IMR-90 (cell line): ENCODE results near the gene SLC50A1. TPM values are rescaled to one million over a fixed set of nuclear protein-coding genes. Genes with fewer than 3 reads are reported as not detected.

Experiments
- ATAC-seq: fragments of 200-7000 bp; cut with Tn5 transposase; 2 replicates; pipeline ENCODE4 v1.9.1; 2020; ENCODE audit warnings: low read depth, mild to moderate bottlenecking, moderate library complexity
- BruUV-seq: library from RNA; stranded (reverse); fragments of 400-500 nt; replicated peaks from 2 replicates; lab custom pipeline; 2021; lab: Mats Ljungman, UMichigan
- CTCF ChIA-PET: fragments of 300-600 bp; formaldehyde crosslinking; extraction: SDS; loops from one replicate; lab custom pipeline; 2021; ENCODE audit warnings: antibody characterized with exemption; lab: Yijun Ruan, JAX
- POLR2A ChIA-PET: fragments of 300-600 bp; sonication (Branson Sonifier 250); formaldehyde crosslinking; loops from one replicate; lab custom pipeline; 2022; ENCODE audit warnings: antibody characterized with exemption; ENCODE audit not compliant: unreplicated experiment; lab: Charles Lee
- DNase-seq: peaks from one replicate; pipeline ENCODE4 v3.0.0; 2013
- H2AFZ ChIP-seq: replicated peaks from 2 replicates; pipeline ENCODE3; 2013; ENCODE audit warnings: low read length, mild to moderate bottlenecking; ENCODE audit not compliant: poor library complexity
- H2AK5ac ChIP-seq: 2 replicates; pipeline ENCODE4 v1.6.1; 2013; ENCODE audit warnings: low read depth, low read length, inconsistent platforms
- H2AK9ac ChIP-seq: replicated peaks from 2 replicates; pipeline ENCODE3; 2013; ENCODE audit warnings: mild to moderate bottlenecking, low read depth, low read length, moderate library complexity; ENCODE audit not compliant: poor library complexity
- H2BK120ac ChIP-seq: 2 replicates; pipeline ENCODE4 v1.6.1; 2013; ENCODE audit warnings: low read depth, low read length, inconsistent platforms
- H2BK15ac ChIP-seq: 3 replicates; pipeline ENCODE4 v1.6.1; 2013; ENCODE audit warnings: low read depth, low read length, inconsistent platforms
- H2BK20ac ChIP-seq: 2 replicates; pipeline ENCODE4 v1.6.1; 2013; ENCODE audit warnings: low read depth, mild to moderate bottlenecking, inconsistent platforms, low read length, moderate library complexity
- H2BK5ac ChIP-seq: 2 replicates; pipeline ENCODE4 v1.6.1; 2013; ENCODE audit warnings: mild to moderate bottlenecking, low read depth, low read length, inconsistent platforms; ENCODE audit not compliant: poor library complexity, severe bottlenecking
- H3K14ac ChIP-seq: replicated peaks from 2 replicates; pipeline ENCODE4 v1.6.1; 2013; ENCODE audit warnings: low read depth, low read length, inconsistent platforms
- H3K18ac ChIP-seq: 2 replicates; pipeline ENCODE4 v1.6.1; 2013; ENCODE audit warnings: low read depth, low read length, control low read depth
- H3K23ac ChIP-seq: 2 replicates; pipeline ENCODE4 v1.6.1; 2013; ENCODE audit warnings: low read depth, low read length, inconsistent platforms
- H3K27ac ChIP-seq: 2 replicates; pipeline ENCODE4 v1.5.1; 2013; ENCODE audit warnings: mild to moderate bottlenecking, control low read depth, low read length; ENCODE audit not compliant: insufficient read depth
- H3K27me3 ChIP-seq: 2 replicates; pipeline ENCODE4 v1.6.1; 2013; ENCODE audit warnings: low read length; ENCODE audit not compliant: control insufficient read depth, insufficient read depth
- H3K36me3 ChIP-seq: 2 replicates; pipeline ENCODE4 v1.6.1; 2013; ENCODE audit warnings: low read length, mixed read lengths; ENCODE audit not compliant: control insufficient read depth, insufficient read depth
- H3K4ac ChIP-seq: 2 replicates; pipeline ENCODE4 v1.6.1; 2013; ENCODE audit warnings: low read depth, low read length, inconsistent platforms
- H3K4me1 ChIP-seq: 2 replicates; pipeline ENCODE4 v1.6.1; 2013; ENCODE audit warnings: low read length, mixed read lengths; ENCODE audit not compliant: control insufficient read depth, insufficient read depth
- H3K4me2 ChIP-seq: 2 replicates; pipeline ENCODE4 v1.6.1; 2013; ENCODE audit warnings: low read depth, mild to moderate bottlenecking, control low read depth, low read length, moderate library complexity
- H3K4me3 ChIP-seq: 2 replicates; pipeline ENCODE4 v1.5.1; 2013; ENCODE audit warnings: low read depth, mild to moderate bottlenecking, control low read depth, low read length, moderate library complexity; ENCODE audit not compliant: insufficient read depth
- H3K56ac ChIP-seq: 2 replicates; pipeline ENCODE4 v1.6.1; 2013; ENCODE audit warnings: low read length, inconsistent platforms; ENCODE audit not compliant: insufficient read depth; ENCODE audit errors: extremely low read depth
- H3K79me1 ChIP-seq, 2 experiments: 2 replicates each; pipeline ENCODE4 v1.6.1; 2013; ENCODE audit warnings: low read length in 2 of 2, inconsistent platforms in 1 of 2, low read depth in 1 of 2
- H3K9ac ChIP-seq: 2 replicates; pipeline ENCODE4 v1.6.1; 2013; ENCODE audit warnings: low read depth, low read length, control low read depth
- H3K9me1 ChIP-seq: 2 replicates; pipeline ENCODE4 v1.6.1; 2013; ENCODE audit warnings: low read length, inconsistent platforms; ENCODE audit not compliant: insufficient read depth
- H3K9me3 ChIP-seq: 2 replicates; pipeline ENCODE4 v1.6.1; 2013; ENCODE audit warnings: low read length; ENCODE audit not compliant: control insufficient read depth, insufficient read depth
- H4K20me1 ChIP-seq: 2 replicates; pipeline ENCODE4 v1.6.1; 2013; ENCODE audit warnings: low read length, inconsistent platforms; ENCODE audit not compliant: insufficient read depth
- H4K5ac ChIP-seq: 2 replicates; pipeline ENCODE4 v1.6.1; 2013; ENCODE audit warnings: mild to moderate bottlenecking, low read depth, low read length, control low read depth
- H4K8ac ChIP-seq, 2 experiments: 2 replicates each; pipeline ENCODE4 v1.6.1; 2013; ENCODE audit warnings: low read depth in 2 of 2, low read length in 2 of 2, control low read depth in 1 of 2, inconsistent platforms in 1 of 2
- H4K91ac ChIP-seq: 2 replicates; pipeline ENCODE4 v1.6.1; 2013; ENCODE audit warnings: low read depth, low read length, inconsistent platforms; ENCODE audit not compliant: insufficient read depth
- BHLHE40 ChIP-seq: fragments of 150-350 bp; IDR thresholded peaks from 2 replicates; pipeline ENCODE4 v1.6.1; 2016; ENCODE audit warnings: mild to moderate bottlenecking, low read depth, low read length
- CEBPB ChIP-seq: IDR thresholded peaks from 2 replicates; pipeline ENCODE4 v1.6.1; 2012; ENCODE audit warnings: low read depth, low read length, improper control_type of control experiment
- FOS ChIP-seq: fragments of 150-350 bp; IDR thresholded peaks from 2 replicates; pipeline ENCODE4 v1.6.1; 2016; ENCODE audit warnings: low read depth, low read length
- MXI1 ChIP-seq: IDR thresholded peaks from 2 replicates; pipeline ENCODE4 v1.6.1; 2012; ENCODE audit warnings: low read depth, mild to moderate bottlenecking, low read length, moderate library complexity, borderline replicate concordance
- POLR2A ChIP-seq: IDR thresholded peaks from 2 replicates; pipeline ENCODE4 v1.6.1; 2012; ENCODE audit warnings: mild to moderate bottlenecking, low read depth, low read length
- RAD21 ChIP-seq: IDR thresholded peaks from 2 replicates; pipeline ENCODE4 v1.6.1; 2012; ENCODE audit warnings: low read length, improper control_type of control experiment
- RFX5 ChIP-seq: IDR thresholded peaks from 2 replicates; pipeline ENCODE4 v1.8.0; 2012; ENCODE audit warnings: low read depth, mild to moderate bottlenecking, low read length, moderate library complexity
- SMC3 ChIP-seq: fragments of 150-350 bp; IDR thresholded peaks from 2 replicates; pipeline ENCODE4 v1.6.1; 2016; ENCODE audit warnings: low read depth, mild to moderate bottlenecking, antibody characterized with exemption, low read length, moderate library complexity
- WGBS, 2 experiments: methylation state at CpG; one replicate each; pipeline versions ENCODE4 v1.1.5 to v1.1.7; 2013; ENCODE audit warnings: missing lambda C conversion rate in 2 of 2; ENCODE audit not compliant: insufficient read length in 1 of 2; ENCODE audit errors: extremely low coverage in 2 of 2; 5-methylcytosine and 5-hydroxymethylcytosine counted together
- dilution Hi-C: fragments of 300-500 bp; cut with HindIII; formaldehyde crosslinking; loops from one replicate; pipeline ENCODE4 v1.14.3; 2018; ENCODE audit warnings: low sequenced_read_pairs; ENCODE audit not compliant: unreplicated experiment
- in situ Hi-C: fragments of 300-500 bp; cut with MboI; formaldehyde crosslinking; loops from 3 replicates; pipeline ENCODE4 v1.14.3; 2019; ENCODE audit warnings: low sequenced_read_pairs, inconsistent platforms, mixed read lengths
- intact Hi-C: fragments of 100-400 bp; cut with micrococcal nuclease; formaldehyde crosslinking; loops from 2 replicates; pipeline ENCODE4 v1.10.0; 2022
- polyA plus RNA-seq, 3 experiments: library from polyadenylated mRNA; depleted of rRNA; stranded (reverse); fragments of >200 nt; gene quantifications; 2 replicates each; pipeline ENCODE4 v1.2.3, GENCODE V29; 2012; ENCODE audit warnings: low replicate concordance in 1 of 3
- total RNA-seq: library from RNA; depleted of rRNA; stranded (reverse); fragments of >200 nt; gene quantifications from 2 replicates; pipeline ENCODE4 v1.2.3, GENCODE V29; 2012
- TF ChIP-seq, protein P1 (sequence below): conservative IDR thresholded peaks from 2 replicates; pipeline ENCODE4 v1.5.1; 2012; ENCODE audit warnings: mild to moderate bottlenecking, low read depth, low read length, improper control_type of control experiment

The SLC50A1 gene
- total and polyA plus RNA-seq, 2 of the 4 experiments (the other 2 are of a cell fraction): 20.6 to 20.8 TPM

DNA sequence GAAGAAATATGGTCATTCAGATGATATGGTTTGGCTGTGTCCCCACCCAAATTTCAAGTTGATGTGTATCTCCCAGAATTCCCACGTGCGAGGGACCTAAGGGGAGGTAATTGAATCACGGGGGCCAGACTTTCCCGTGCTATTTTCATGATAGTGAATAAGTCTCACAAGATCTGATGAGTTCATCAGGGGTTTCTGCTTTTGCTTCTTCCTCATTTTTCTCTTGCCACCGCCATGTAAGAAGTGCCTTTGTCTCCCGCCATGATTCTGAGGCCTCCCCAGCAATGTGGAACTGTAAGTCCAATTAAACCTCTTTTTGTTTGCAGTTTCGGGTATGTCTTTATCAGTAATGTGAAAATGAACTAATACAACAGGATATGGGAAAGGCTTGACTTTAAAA lies 6.1 kb downstream of the SLC50A1 start:
- ATAC-seq: no peak
- Histone ChIP-seq H2BK5ac (no peak overlapping the region), H3K18ac (no peak overlapping the region), H3K9me3 (no peaks in the 10 kb centered on the region), H3K27ac (no peak overlapping the region), H3K4ac (no peak overlapping the region), H3K36me3 (peaks cover 3% of the 10 kb centered on the region; the same call in 1 of the 2 replicates), H2AK5ac (no peak overlapping the region), H4K8ac (no peak overlapping the region), H3K27me3 (peaks cover 8% of the 10 kb centered on the region; the same call in 1 of the 2 replicates), H4K91ac (no peak overlapping the region), H3K9ac (no peak overlapping the region), H2BK120ac (no peak overlapping the region), H3K4me1 (peaks cover 2% of the 10 kb centered on the region; the same call in 1 of the 2 replicates), H2AK9ac (no peak overlapping the region), H2BK20ac (no peak overlapping the region), H2AFZ (no peak overlapping the region), H3K23ac (no peak overlapping the region), H3K56ac (no peak overlapping the region), H3K4me2 (no peak overlapping the region), H3K79me1 (peaks cover 21 to 31% of the 10 kb centered on the region in 2 experiments), H3K9me1 (peaks cover 10% of the 10 kb centered on the region; the same call in 1 of the 2 replicates), H4K5ac (no peak overlapping the region), H4K20me1 (no peaks in the 10 kb centered on the region), H2BK15ac (no peak overlapping the region), H3K14ac (no peak overlapping the region), H3K4me3 (no peak overlapping the region)
- no peak for DNase-seq
- no peak for TF ChIP-seq CEBPB
- no peak for TF ChIP-seq SMC3
- TF ChIP-seq RFX5: no peak
- no peak for TF ChIP-seq BHLHE40
- TF ChIP-seq, protein P1, sequence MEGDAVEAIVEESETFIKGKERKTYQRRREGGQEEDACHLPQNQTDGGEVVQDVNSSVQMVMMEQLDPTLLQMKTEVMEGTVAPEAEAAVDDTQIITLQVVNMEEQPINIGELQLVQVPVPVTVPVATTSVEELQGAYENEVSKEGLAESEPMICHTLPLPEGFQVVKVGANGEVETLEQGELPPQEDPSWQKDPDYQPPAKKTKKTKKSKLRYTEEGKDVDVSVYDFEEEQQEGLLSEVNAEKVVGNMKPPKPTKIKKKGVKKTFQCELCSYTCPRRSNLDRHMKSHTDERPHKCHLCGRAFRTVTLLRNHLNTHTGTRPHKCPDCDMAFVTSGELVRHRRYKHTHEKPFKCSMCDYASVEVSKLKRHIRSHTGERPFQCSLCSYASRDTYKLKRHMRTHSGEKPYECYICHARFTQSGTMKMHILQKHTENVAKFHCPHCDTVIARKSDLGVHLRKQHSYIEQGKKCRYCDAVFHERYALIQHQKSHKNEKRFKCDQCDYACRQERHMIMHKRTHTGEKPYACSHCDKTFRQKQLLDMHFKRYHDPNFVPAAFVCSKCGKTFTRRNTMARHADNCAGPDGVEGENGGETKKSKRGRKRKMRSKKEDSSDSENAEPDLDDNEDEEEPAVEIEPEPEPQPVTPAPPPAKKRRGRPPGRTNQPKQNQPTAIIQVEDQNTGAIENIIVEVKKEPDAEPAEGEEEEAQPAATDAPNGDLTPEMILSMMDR: no peak
- TF ChIP-seq MXI1: no peak
- TF ChIP-seq FOS: no peak
- no peak for TF ChIP-seq RAD21
- TF ChIP-seq POLR2A: no peak
- in situ Hi-C loops (no loop called here), intact Hi-C loops (no loop called here), dilution Hi-C loops (no loop called here)
- BruUV-seq: no TSS peak
- POLR2A ChIA-PET: no interaction called here
- CTCF ChIA-PET: no interaction called here
- no CpG with 5 or more reads among the region's 7 CpGs for WGBS, 2 experiments
